PFSK-1 (cell line): ENCODE results near the gene EMCN.

Experiments
- POLR2AphosphoS5 ChIP-seq: IDR thresholded peaks from 2 replicates; pipeline ENCODE4 v1.6.1; 2012; ENCODE audit warnings: low read depth, mild to moderate bottlenecking, control low read depth, low read length, moderate library complexity
- TAF1 ChIP-seq: IDR thresholded peaks from 2 replicates; pipeline ENCODE4 v1.6.1; 2012; ENCODE audit warnings: low read length, control low read depth, borderline replicate concordance; ENCODE audit not compliant: insufficient read depth
- TF ChIP-seq, protein P1 (sequence below), 2 experiments: IDR thresholded peaks; 2 replicates each; pipeline versions ENCODE4 v1.6.1 to v1.8.0; 2011 to 2012; ENCODE audit warnings: low read depth in 2 of 2, low read length in 2 of 2, control low read depth in 1 of 2, inconsistent platforms in 1 of 2, mild to moderate bottlenecking in 1 of 2, moderate library complexity in 1 of 2; ENCODE audit not compliant: insufficient read depth in 1 of 2

DNA sequence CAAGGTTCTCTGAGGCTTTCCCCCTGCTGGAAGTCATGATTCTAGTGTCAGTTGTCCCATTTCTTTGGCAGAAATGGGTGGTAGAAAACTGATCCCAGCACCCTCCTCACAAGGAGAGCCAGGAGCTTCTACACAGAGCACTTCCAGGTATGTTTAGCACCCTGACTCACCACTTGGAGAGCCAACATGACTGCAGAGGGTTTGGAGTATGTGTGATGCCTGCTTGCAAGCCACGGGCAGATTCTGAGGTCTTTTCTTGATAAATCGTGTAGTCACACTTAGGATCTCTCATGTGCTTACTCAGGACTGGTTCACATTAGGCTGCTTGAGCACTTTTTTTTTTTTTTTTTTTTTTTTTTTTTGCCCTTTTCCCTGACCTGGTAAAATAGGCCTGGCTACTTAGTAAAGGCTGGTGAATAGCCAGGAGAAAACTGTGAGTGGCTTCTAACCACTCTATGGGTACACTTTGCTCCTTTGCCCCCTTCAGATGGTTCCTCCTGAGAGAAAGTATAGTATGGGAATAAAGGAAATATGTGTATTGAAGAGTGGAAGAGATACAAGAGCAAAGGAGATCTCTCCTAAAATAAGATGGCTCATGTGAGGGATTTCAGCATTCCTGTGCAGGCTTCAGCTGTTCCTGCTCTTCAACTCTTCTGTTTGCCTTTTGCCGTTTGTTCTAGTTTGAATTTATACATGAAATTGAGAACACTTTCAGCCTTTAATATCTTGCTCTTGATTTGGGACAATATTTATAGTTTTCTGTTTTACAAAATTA, 103.6 kb downstream of the EMCN start:
- TF ChIP-seq, protein P1, sequence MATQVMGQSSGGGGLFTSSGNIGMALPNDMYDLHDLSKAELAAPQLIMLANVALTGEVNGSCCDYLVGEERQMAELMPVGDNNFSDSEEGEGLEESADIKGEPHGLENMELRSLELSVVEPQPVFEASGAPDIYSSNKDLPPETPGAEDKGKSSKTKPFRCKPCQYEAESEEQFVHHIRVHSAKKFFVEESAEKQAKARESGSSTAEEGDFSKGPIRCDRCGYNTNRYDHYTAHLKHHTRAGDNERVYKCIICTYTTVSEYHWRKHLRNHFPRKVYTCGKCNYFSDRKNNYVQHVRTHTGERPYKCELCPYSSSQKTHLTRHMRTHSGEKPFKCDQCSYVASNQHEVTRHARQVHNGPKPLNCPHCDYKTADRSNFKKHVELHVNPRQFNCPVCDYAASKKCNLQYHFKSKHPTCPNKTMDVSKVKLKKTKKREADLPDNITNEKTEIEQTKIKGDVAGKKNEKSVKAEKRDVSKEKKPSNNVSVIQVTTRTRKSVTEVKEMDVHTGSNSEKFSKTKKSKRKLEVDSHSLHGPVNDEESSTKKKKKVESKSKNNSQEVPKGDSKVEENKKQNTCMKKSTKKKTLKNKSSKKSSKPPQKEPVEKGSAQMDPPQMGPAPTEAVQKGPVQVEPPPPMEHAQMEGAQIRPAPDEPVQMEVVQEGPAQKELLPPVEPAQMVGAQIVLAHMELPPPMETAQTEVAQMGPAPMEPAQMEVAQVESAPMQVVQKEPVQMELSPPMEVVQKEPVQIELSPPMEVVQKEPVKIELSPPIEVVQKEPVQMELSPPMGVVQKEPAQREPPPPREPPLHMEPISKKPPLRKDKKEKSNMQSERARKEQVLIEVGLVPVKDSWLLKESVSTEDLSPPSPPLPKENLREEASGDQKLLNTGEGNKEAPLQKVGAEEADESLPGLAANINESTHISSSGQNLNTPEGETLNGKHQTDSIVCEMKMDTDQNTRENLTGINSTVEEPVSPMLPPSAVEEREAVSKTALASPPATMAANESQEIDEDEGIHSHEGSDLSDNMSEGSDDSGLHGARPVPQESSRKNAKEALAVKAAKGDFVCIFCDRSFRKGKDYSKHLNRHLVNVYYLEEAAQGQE (IDR thresholded peaks at IDR 0.05; ENCODE audit: insufficient read depth in 1 of 2, low read depth in 2 of 2, low read length in 2 of 2) = no peak
- TF ChIP-seq POLR2AphosphoS5 (no peak), TAF1 (no peak)
